ENCODE measurements around the gene PCNX2. TPM values are rescaled to one million over a fixed set of nuclear protein-coding genes. Genes with fewer than 3 reads are reported as not detected.

PCNX2 gene
- total and polyA plus RNA-seq, 2 of the 8 experiments (the other 6 are each of a cell fraction or from before 2014, with no cell fraction given), result 46.1 to 57.6 TPM

DNA sequence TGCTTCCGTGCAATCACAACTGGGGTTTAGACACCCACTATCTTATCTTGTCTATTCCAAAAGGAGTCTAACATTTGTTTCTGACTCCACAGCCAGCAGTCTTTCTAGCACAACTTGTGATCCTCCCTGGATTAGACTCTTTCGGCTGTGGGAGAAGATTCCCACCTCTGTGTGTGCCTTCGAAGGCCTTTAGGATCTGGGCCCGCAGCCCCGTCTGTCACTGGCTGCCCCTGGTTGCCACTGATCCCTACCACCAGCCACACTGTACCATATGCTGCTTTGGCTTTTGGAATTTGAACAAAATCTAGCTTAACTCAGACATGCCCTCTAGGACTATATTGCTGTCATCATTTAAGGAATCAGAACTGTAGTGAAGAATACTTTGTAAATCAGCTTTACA is 327.1 kb downstream of the PCNX2 start:
- POLR2A ChIA-PET (ENCODE audit: partially characterized antibody), result no interaction called here
- FAIRE-seq, result no peak

More for the DNA sequence above, 327.1 kb downstream of the PCNX2 start:
- H2BK15ac ChIP-seq (ENCODE audit: low read length), result no peak overlapping the region
- peaks cover 6 to 9% of the 10 kb centered on the region in 2 experiments for H4K20me1 ChIP-seq (replicated peaks in 1 of 2; ENCODE audit: control insufficient read depth in 1 of 2, insufficient read depth in 2 of 2, low read length in 2 of 2)
- no peak overlapping the region for H2BK20ac ChIP-seq (ENCODE audit: low read length)
- peaks cover 3% of the 10 kb centered on the region for H3K79me1 ChIP-seq (ENCODE audit: low read depth, low read length)
- no peak for DNase-seq (ENCODE audit: low read depth in 1 of 2, low spot score in 2 of 2)
- TF ChIP-seq YY1 (IDR thresholded peaks at IDR 0.05; ENCODE audit: low read depth, low read length), result no peak
- TF ChIP-seq RBBP5 (IDR thresholded peaks at IDR 0.05; ENCODE audit: borderline replicate concordance, low read depth, low read length), result no peak
- no peak for TF ChIP-seq NANOG (IDR thresholded peaks at IDR 0.05; ENCODE audit: insufficient read depth, low read depth, low read length, poor library complexity, severe bottlenecking)
- H3K56ac ChIP-seq (replicated peaks; ENCODE audit: insufficient read length, low read depth, low read length), result no peak overlapping the region
- no peak overlapping the region for H3K18ac ChIP-seq (ENCODE audit: extremely low read depth, low read length)
- H2BK5ac ChIP-seq (ENCODE audit: low read depth, low read length), result no peak overlapping the region
- H2BK120ac ChIP-seq (replicated peaks; ENCODE audit: low read depth, low read length), result no peak overlapping the region
- no peak overlapping the region for H3K4me3 ChIP-seq (ENCODE audit: extremely low read depth in 1 of 4, insufficient read depth in 2 of 4, low read depth in 3 of 4, low read length in 4 of 4)
- no peak overlapping the region for H3K14ac ChIP-seq (ENCODE audit: insufficient read length)
- H2AFZ ChIP-seq (ENCODE audit: low read length), result no peak overlapping the region
- no peak overlapping the region for H3K4ac ChIP-seq (replicated peaks; ENCODE audit: insufficient read length, low read depth, low read length)
- no peaks in the 10 kb centered on the region for H3K23me2 ChIP-seq (ENCODE audit: low read depth, low read length)
- 92% methylated on average over 5 of the region's 5 CpGs; no CpG with 5 or more reads in 1 of the 2 experiments for WGBS, 2 experiments (ENCODE audit: extremely low coverage in 1 of 2, insufficient coverage in 1 of 2, insufficient read length in 1 of 2, insufficient replicate concordance in 2 of 2, low coverage in 1 of 2, low lambda C conversion rate in 2 of 2, missing lambda C conversion rate in 1 of 2)
- no peaks in the 10 kb centered on the region for H3K9me3 ChIP-seq (ENCODE audit: insufficient read depth in 2 of 2, low read depth in 1 of 2, low read length in 1 of 2)
- no peak overlapping the region for H3K27ac ChIP-seq (ENCODE audit: low read depth, low read length)
- H3K79me2 ChIP-seq (ENCODE audit: control insufficient read depth in 1 of 2, insufficient read depth in 2 of 2, low read length in 2 of 2), result peaks cover 0 to 16% of the 10 kb centered on the region in 2 experiments; a peak in 1 of 4 replicates
- H2BK12ac ChIP-seq (ENCODE audit: low read depth, low read length), result no peak overlapping the region
- CTCF ChIA-PET (ENCODE audit: partially characterized antibody), result interaction anchor here (1.1 to 1.3 kb wide), 2 partner anchors 15 to 37 kb away, joined by 3 read pairs; no protein-coding TSS in a partner anchor
- H3K27me3 ChIP-seq (replicated peaks in 1 of 4; ENCODE audit: control insufficient read depth in 3 of 4, extremely low read depth in 1 of 4, insufficient read depth in 3 of 4, low read length in 3 of 4), result no peaks in the 10 kb centered on the region
- H2AK5ac ChIP-seq (ENCODE audit: low read depth, low read length), result no peak overlapping the region
- H3K4me2 ChIP-seq (ENCODE audit: insufficient read depth in 1 of 2, low read depth in 2 of 2, low read length in 2 of 2), result no peak overlapping the region
- H3K4me1 ChIP-seq (replicated peaks in 1 of 4; ENCODE audit: control insufficient read depth in 3 of 4, insufficient read depth in 4 of 4, low read length in 3 of 4), result no peaks in the 10 kb centered on the region
- peaks cover 13 to 44% (median 29%) of the 10 kb centered on the region in 4 experiments; a peak in 7 of 8 replicates for H3K36me3 ChIP-seq (ENCODE audit: control insufficient read depth in 2 of 4, insufficient read depth in 4 of 4, low read length in 3 of 4)
- no peak overlapping the region for H4K8ac ChIP-seq (ENCODE audit: extremely low read depth, insufficient read depth, low read length)
- no peak overlapping the region for H4K91ac ChIP-seq (replicated peaks; ENCODE audit: insufficient read length, low read length)
- H4K5ac ChIP-seq (ENCODE audit: insufficient read length, low read depth, low read length), result no peak overlapping the region
- no peak overlapping the region for H3K9ac ChIP-seq (replicated peaks in 1 of 4; ENCODE audit: extremely low read depth in 1 of 4, low read depth in 3 of 4, low read length in 3 of 4)
- no peak overlapping the region for H3K23ac ChIP-seq (ENCODE audit: insufficient read length)
